Uterus (tissue), 4 donors: ENCODE measurements around the gene HCN3. TPM values are rescaled to one million over a fixed set of nuclear protein-coding genes. Genes with fewer than 3 reads are reported as not detected.
A peak's percentile ranks its signal among the peaks of the same experiment; 100 is the strongest.

Source experiments
- DNase-seq, 2 donors: peaks; one replicate each; pipeline ENCODE4 v3.0.0-alpha.2; 2019 to 2020
- H3K27ac ChIP-seq, 2 donors: fragments of 200-600 bp; sonication (generic); 1 replicate in 1 of 2; 2 replicates in 1 of 2; pipeline ENCODE4 v1.5.1; 2016 to 2018
- H3K27me3 ChIP-seq, 2 donors: fragments of 200-600 bp; sonication (generic); one replicate each; pipeline ENCODE4 v1.5.1; 2018 to 2019; ENCODE audit warnings: control low read depth in 1 of 2
- H3K36me3 ChIP-seq, 2 donors: fragments of 200-600 bp; sonication (generic); one replicate each; pipeline ENCODE4 v1.5.1; 2019; ENCODE audit warnings: control low read depth in 1 of 2
- H3K4me1 ChIP-seq, 2 donors: fragments of 200-600 bp; sonication (generic); one replicate each; pipeline ENCODE4 v1.5.1; 2018 to 2019; ENCODE audit warnings: control low read depth in 1 of 2
- H3K4me3 ChIP-seq, 2 donors: fragments of 200-600 bp; sonication (generic); 1 replicate in 1 of 2; 2 replicates in 1 of 2; pipeline ENCODE4 v1.5.1; 2018 to 2019; ENCODE audit warnings: mild to moderate bottlenecking in 1 of 2
- H3K9me3 ChIP-seq, 2 donors: fragments of 200-600 bp; sonication (generic); one replicate each; pipeline ENCODE4 v1.5.1; 2019; ENCODE audit warnings: control low read depth in 1 of 2
- CTCF ChIP-seq, 4 experiments: fragments of 200-600 bp in 2 of 4; fragments of 450-650 bp in 2 of 4; sonication (generic) in 2 of 4; IDR thresholded peaks; one replicate each; pipeline ENCODE4 v1.5.1; 2016 to 2019; ENCODE audit warnings: antibody characterized with exemption in 4 of 4, mild to moderate bottlenecking in 2 of 4, moderate library complexity in 1 of 4
- POLR2A ChIP-seq, 2 donors: fragments of 450-650 bp; IDR thresholded peaks; one replicate each; pipeline ENCODE4 v1.6.1; 2016; ENCODE audit warnings: antibody characterized with exemption in 2 of 2, mild to moderate bottlenecking in 1 of 2, moderate library complexity in 1 of 2
- intact Hi-C: fragments of 100-400 bp; cut with DNase I; formaldehyde crosslinking; loops from one replicate; pipeline ENCODE4 v1.15.1; 2023; ENCODE audit warnings: low total_unique reads
- total RNA-seq, 4 donors: library from RNA; depleted of rRNA in 3 of 4; stranded (reverse); fragments of >200 nt in 3 of 4; gene quantifications; one replicate each; pipeline versions ENCODE4 v1.1.0 to v1.2.4, GENCODE V29; 2014 to 2023
- donor health status: DM: yes; HTN: yes; CAD: no.

The HCN3 gene
- total RNA-seq, 4 donors from 2014 or later = 4.2 to 5.5 TPM; not detected in 2

- no peak overlapping the region for H3K4me3 ChIP-seq
- no peaks in the 10 kb centered on the region for H3K4me1 ChIP-seq
These were observed 27.3 kb downstream of the HCN3 start for GRCh38 chr1:155304558-155305063.

GRCh38 chr1:155305881-155306391 lies 28.7 kb downstream of the HCN3 start:
- H3K4me3 ChIP-seq = no peak overlapping the region
- no peak overlapping the region for H3K27ac ChIP-seq
- H3K9me3 ChIP-seq = no peaks in the 10 kb centered on the region
- DNase-seq = no peak
- intact Hi-C loops = no loop called here
- TF ChIP-seq POLR2A (IDR thresholded peaks at IDR 0.05) (no peak), CTCF (IDR thresholded peaks at IDR 0.05) (no peak)
- H3K27me3 ChIP-seq = no peaks in the 10 kb centered on the region
- no peaks in the 10 kb centered on the region for H3K36me3 ChIP-seq
- no peaks in the 10 kb centered on the region for H3K4me1 ChIP-seq

More at GRCh38 chr1:155304558-155305063, 27.3 kb downstream of the HCN3 start:
- Histone ChIP-seq H3K27me3 (no peaks in the 10 kb centered on the region), H3K27ac (no peak overlapping the region), H3K9me3 (no peaks in the 10 kb centered on the region), H3K36me3 (no peaks in the 10 kb centered on the region)
- intact Hi-C loops = no loop called here
- DNase-seq = no peak
- TF ChIP-seq CTCF (IDR thresholded peaks at IDR 0.05) = no peak
- TF ChIP-seq POLR2A (IDR thresholded peaks at IDR 0.05) = no peak

GRCh38 chr1:155307247-155307740 lies 30.0 kb downstream of the HCN3 start:
- intact Hi-C loops = no loop called here
- Histone ChIP-seq H3K27ac (no peak overlapping the region), H3K27me3 (no peaks in the 10 kb centered on the region), H3K4me3 (no peak overlapping the region), H3K9me3 (no peaks in the 10 kb centered on the region), H3K36me3 (no peaks in the 10 kb centered on the region), H3K4me1 (no peaks in the 10 kb centered on the region)
- TF ChIP-seq CTCF (IDR thresholded peaks at IDR 0.05) = peak in 2 of 4 experiments; percentile 26 to 33
- TF ChIP-seq POLR2A (IDR thresholded peaks at IDR 0.05) = no peak
- no peak for DNase-seq

GRCh38 chr1:155308493-155309422 lies 31.5 kb downstream of the HCN3 start, which contains the start of gene FDPS:
TSS of gene FDPS (plus strand) at chr1:155308866. CDS start at chr1:155309790, 924 bp downstream.
- peak; percentile 97 to 99 for DNase-seq
- Histone ChIP-seq H3K4me1 (no peaks in the 10 kb centered on the region), H3K27ac (peak within 1 kb of the TSS; percentile 82 to 86), H3K4me3 (peak within 1 kb of the TSS; percentile 70 to 72), H3K9me3 (no peaks in the 10 kb centered on the region), H3K36me3 (no peaks in the 10 kb centered on the region), H3K27me3 (no peaks in the 10 kb centered on the region)
- TF ChIP-seq CTCF (IDR thresholded peaks at IDR 0.05) = peak in 3 of 4 experiments; percentile 10 to 47 (median 30)
- TF ChIP-seq POLR2A (IDR thresholded peaks at IDR 0.05) = peak; percentile 69 to 75
- intact Hi-C loops = no loop called here
